ENCODE data around the gene ACSS1.
A peak's percentile ranks its signal among the peaks of the same experiment; 100 is the strongest.

Gene ACSS1

GRCh38 chr20:25040438-25040831 lies 17.5 kb downstream of the ACSS1 start:
- peak overlapping the region; percentile 59 for H3K27ac ChIP-seq
- H3K9me3 ChIP-seq (ENCODE audit: control insufficient read depth, low read length) = no peaks in the 10 kb centered on the region
- no peak for TF ChIP-seq CTCF (IDR thresholded peaks at IDR 0.05)
- no peak overlapping the region for H3K4me2 ChIP-seq (ENCODE audit: low read length)
- H2AFZ ChIP-seq = peak overlapping the region; percentile 43
- no peaks in the 10 kb centered on the region for H3K27me3 ChIP-seq (ENCODE audit: control insufficient read depth, insufficient read depth, low read length)
- H3K36me3 ChIP-seq (ENCODE audit: control insufficient read depth, insufficient read depth, low read length) = no peaks in the 10 kb centered on the region
- H3K4me1 ChIP-seq = peaks cover 47% of the 10 kb centered on the region
- H3K79me2 ChIP-seq = peaks cover 14% of the 10 kb centered on the region
- H3K9ac ChIP-seq = no peak overlapping the region
- H3K4me3 ChIP-seq (ENCODE audit: low read depth, low read length) = no peak overlapping the region

- no peaks in the 10 kb centered on the region for H3K36me3 ChIP-seq (ENCODE audit: control insufficient read depth, insufficient read depth, low read length)
These were observed 18.1 kb downstream of the ACSS1 start for GRCh38 chr20:25039697-25040437.

GRCh38 chr20:25038591-25039015 lies 19.3 kb downstream of the ACSS1 start:
- H3K9ac ChIP-seq = no peak overlapping the region
- no peak overlapping the region for H3K4me3 ChIP-seq (ENCODE audit: low read depth, low read length)
- H3K27ac ChIP-seq = peak overlapping the region; percentile 59

More at GRCh38 chr20:25039697-25040437, 18.1 kb downstream of the ACSS1 start:
- no peak for TF ChIP-seq CTCF (IDR thresholded peaks at IDR 0.05)
- Histone ChIP-seq H2AFZ (peak overlapping the region; percentile 43), H3K9me3 (ENCODE audit: control insufficient read depth, low read length) (no peaks in the 10 kb centered on the region), H3K4me3 (ENCODE audit: low read depth, low read length) (no peak overlapping the region), H3K4me1 (peaks cover 47% of the 10 kb centered on the region), H3K4me2 (ENCODE audit: low read length) (peak overlapping the region; percentile 28), H3K79me2 (peaks cover 19% of the 10 kb centered on the region), H3K27me3 (ENCODE audit: control insufficient read depth, insufficient read depth, low read length) (no peaks in the 10 kb centered on the region), H3K27ac (peak overlapping the region; percentile 59), H3K9ac (no peak overlapping the region)

GRCh38 chr20:25038103-25038410 lies 19.9 kb downstream of the ACSS1 start:
- H3K4me3 ChIP-seq (ENCODE audit: low read depth, low read length) = no peak overlapping the region
- H3K27ac ChIP-seq = peak overlapping the region; percentile 59
- H3K4me1 ChIP-seq = peaks cover 59% of the 10 kb centered on the region
- H2AFZ ChIP-seq = peak overlapping the region; percentile 26
- H3K36me3 ChIP-seq (ENCODE audit: control insufficient read depth, insufficient read depth, low read length) = no peaks in the 10 kb centered on the region
- H3K9ac ChIP-seq = no peak overlapping the region
- H3K9me3 ChIP-seq (ENCODE audit: control insufficient read depth, low read length) = no peaks in the 10 kb centered on the region
- no peak overlapping the region for H3K4me2 ChIP-seq (ENCODE audit: low read length)
- H3K79me2 ChIP-seq = peaks cover 24% of the 10 kb centered on the region
- TF ChIP-seq CTCF (IDR thresholded peaks at IDR 0.05) = no peak
- H3K27me3 ChIP-seq (ENCODE audit: control insufficient read depth, insufficient read depth, low read length) = no peaks in the 10 kb centered on the region

More at GRCh38 chr20:25038591-25039015, 19.3 kb downstream of the ACSS1 start:
- Histone ChIP-seq H3K79me2 (peaks cover 24% of the 10 kb centered on the region), H3K9me3 (ENCODE audit: control insufficient read depth, low read length) (no peaks in the 10 kb centered on the region), H2AFZ (no peak overlapping the region), H3K4me2 (ENCODE audit: low read length) (no peak overlapping the region), H3K27me3 (ENCODE audit: control insufficient read depth, insufficient read depth, low read length) (no peaks in the 10 kb centered on the region), H3K36me3 (ENCODE audit: control insufficient read depth, insufficient read depth, low read length) (no peaks in the 10 kb centered on the region), H3K4me1 (peaks cover 55% of the 10 kb centered on the region)
- no peak for TF ChIP-seq CTCF (IDR thresholded peaks at IDR 0.05)
